SK-N-SH treated with all-trans-retinoic acid at 6 μM for 48 hours (cell line): Measurements from ENCODE around the gene SEC14L2.

Experiments used
- ARNTL ChIP-seq: fragments of 450-650 bp; formaldehyde crosslinking; IDR thresholded peaks from 2 replicates; pipeline ENCODE4 v1.5.0; 2020; ENCODE audit warnings: low read depth, mild to moderate bottlenecking, moderate library complexity, borderline replicate concordance
- CSDC2 ChIP-seq: fragments of 250-450 bp; sonication (Bioruptor Pico); IDR thresholded peaks from 2 replicates; pipeline ENCODE4 v1.5.0; 2020; ENCODE audit warnings: mild to moderate bottlenecking, moderate library complexity
- ZFP3 ChIP-seq: fragments of 250-450 bp; sonication (Bioruptor Pico); IDR thresholded peaks from 2 replicates; pipeline ENCODE4 v1.5.0; 2020; ENCODE audit warnings: mild to moderate bottlenecking, moderate library complexity
- ZFP30 ChIP-seq: fragments of 450-650 bp; formaldehyde crosslinking; IDR thresholded peaks from 2 replicates; pipeline ENCODE4 v1.5.0; 2022; ENCODE audit warnings: mild to moderate bottlenecking, moderate library complexity
- TF ChIP-seq, protein P1 (sequence below): fragments of 250-450 bp; sonication (Bioruptor Pico); IDR thresholded peaks from 2 replicates; pipeline ENCODE4 v1.8.0; 2021; ENCODE audit warnings: low read depth, mild to moderate bottlenecking, moderate library complexity, borderline replicate concordance
- TF ChIP-seq, protein P2 (sequence below): fragments of 250-450 bp; sonication (Bioruptor Pico); IDR thresholded peaks from 2 replicates; pipeline ENCODE4 v1.8.0; 2020; ENCODE audit warnings: mild to moderate bottlenecking, moderate library complexity, borderline replicate concordance

DNA sequence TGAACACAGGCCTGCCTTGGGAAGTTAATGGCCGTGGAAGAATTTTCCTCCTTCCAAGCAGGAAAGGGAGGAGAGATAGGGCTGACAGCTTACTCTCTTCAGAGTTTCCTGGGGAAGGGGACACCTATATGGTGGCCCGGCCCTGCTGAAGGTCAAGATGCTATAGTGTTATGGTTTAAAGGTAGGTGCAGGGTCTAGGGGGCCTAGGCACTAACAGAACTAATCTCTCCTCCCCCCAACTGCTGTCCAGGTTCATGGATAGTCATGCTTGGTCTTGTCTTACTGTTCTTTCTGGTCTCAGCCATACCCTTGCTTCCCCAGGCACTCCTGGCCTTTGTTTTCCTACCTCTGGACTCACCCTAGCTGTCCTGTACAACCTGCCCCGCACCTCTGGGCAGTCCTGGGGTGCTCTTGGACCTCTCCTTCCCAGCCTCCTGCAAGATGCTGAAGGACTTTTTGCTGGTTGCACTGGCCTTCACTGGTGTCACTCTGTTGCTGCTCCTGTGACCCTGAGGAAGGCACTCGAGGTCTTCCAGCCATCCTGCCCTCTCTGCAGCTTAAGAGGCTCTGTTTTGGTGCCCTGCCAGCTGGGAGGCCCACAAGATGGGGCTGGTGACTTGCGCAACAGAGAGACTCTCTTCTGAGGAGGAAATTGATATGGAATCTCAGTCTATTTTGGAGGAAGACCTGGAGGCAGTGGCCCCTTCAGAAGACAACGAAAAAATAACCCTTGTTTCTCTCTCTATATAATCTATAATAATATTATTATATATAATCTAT lies 57.1 kb downstream of the SEC14L2 start:
- TF ChIP-seq, protein P1, sequence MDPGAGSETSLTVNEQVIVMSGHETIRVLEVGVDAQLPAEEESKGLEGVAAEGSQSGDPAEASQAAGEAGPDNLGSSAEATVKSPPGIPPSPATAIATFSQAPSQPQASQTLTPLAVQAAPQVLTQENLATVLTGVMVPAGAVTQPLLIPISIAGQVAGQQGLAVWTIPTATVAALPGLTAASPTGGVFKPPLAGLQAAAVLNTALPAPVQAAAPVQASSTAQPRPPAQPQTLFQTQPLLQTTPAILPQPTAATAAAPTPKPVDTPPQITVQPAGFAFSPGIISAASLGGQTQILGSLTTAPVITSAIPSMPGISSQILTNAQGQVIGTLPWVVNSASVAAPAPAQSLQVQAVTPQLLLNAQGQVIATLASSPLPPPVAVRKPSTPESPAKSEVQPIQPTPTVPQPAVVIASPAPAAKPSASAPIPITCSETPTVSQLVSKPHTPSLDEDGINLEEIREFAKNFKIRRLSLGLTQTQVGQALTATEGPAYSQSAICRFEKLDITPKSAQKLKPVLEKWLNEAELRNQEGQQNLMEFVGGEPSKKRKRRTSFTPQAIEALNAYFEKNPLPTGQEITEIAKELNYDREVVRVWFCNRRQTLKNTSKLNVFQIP = no peak
- TF ChIP-seq CSDC2 (CRISPR knock-in tag) (no peak), ARNTL (CRISPR knock-in tag) (no peak), ZFP3 (no peak), ZFP30 (CRISPR knock-in tag) (no peak)
- TF ChIP-seq, protein P2, sequence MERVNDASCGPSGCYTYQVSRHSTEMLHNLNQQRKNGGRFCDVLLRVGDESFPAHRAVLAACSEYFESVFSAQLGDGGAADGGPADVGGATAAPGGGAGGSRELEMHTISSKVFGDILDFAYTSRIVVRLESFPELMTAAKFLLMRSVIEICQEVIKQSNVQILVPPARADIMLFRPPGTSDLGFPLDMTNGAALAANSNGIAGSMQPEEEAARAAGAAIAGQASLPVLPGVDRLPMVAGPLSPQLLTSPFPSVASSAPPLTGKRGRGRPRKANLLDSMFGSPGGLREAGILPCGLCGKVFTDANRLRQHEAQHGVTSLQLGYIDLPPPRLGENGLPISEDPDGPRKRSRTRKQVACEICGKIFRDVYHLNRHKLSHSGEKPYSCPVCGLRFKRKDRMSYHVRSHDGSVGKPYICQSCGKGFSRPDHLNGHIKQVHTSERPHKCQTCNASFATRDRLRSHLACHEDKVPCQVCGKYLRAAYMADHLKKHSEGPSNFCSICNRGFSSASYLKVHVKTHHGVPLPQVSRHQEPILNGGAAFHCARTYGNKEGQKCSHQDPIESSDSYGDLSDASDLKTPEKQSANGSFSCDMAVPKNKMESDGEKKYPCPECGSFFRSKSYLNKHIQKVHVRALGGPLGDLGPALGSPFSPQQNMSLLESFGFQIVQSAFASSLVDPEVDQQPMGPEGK (CRISPR knock-in tag) = no peak
